ENCODE results near the gene C10orf62. TPM values are rescaled to one million over a fixed set of nuclear protein-coding genes. Genes with fewer than 3 reads are reported as not detected.

The C10orf62 gene
- total RNA-seq, 1 donor from 2014 or later, result 0.12 TPM

GRCh38 chr10:97607095-97607636 lies 17.6 kb downstream of the C10orf62 start:
- DNase-seq (ENCODE audit: low read depth), result no peak
- TF ChIP-seq CTCF (conservative IDR thresholded peaks at IDR 0.05; ENCODE audit: low read depth, low read length), result no peak
- no peak overlapping the region for H3K4me3 ChIP-seq (ENCODE audit: low read depth, low read length)

GRCh38 chr10:97608991-97609561 lies 19.6 kb downstream of the C10orf62 start:
- DNase-seq (ENCODE audit: low read depth), result no peak
- TF ChIP-seq CTCF (conservative IDR thresholded peaks at IDR 0.05; ENCODE audit: low read depth, low read length), result no peak
- no peak overlapping the region for H3K4me3 ChIP-seq (ENCODE audit: low read depth, low read length)

- no peak overlapping the region for H3K4me3 ChIP-seq (ENCODE audit: low read depth, low read length)
- no peak for DNase-seq (ENCODE audit: low read depth)
- no peak for TF ChIP-seq CTCF (conservative IDR thresholded peaks at IDR 0.05; ENCODE audit: low read depth, low read length)
Measured at GRCh38 chr10:97611473-97611872, 22.0 kb downstream of the C10orf62 start.

- DNase-seq (ENCODE audit: low read depth), result no peak
- TF ChIP-seq CTCF (conservative IDR thresholded peaks at IDR 0.05; ENCODE audit: low read depth, low read length), result peak; percentile 63
- no peak overlapping the region for H3K4me3 ChIP-seq (ENCODE audit: low read depth, low read length)
Measured at GRCh38 chr10:97612386-97612785, 22.9 kb downstream of the C10orf62 start.

GRCh38 chr10:97618285-97618684 lies 28.8 kb downstream of the C10orf62 start:
- no peak overlapping the region for H3K4me3 ChIP-seq (ENCODE audit: low read depth, low read length)
- TF ChIP-seq CTCF (conservative IDR thresholded peaks at IDR 0.05; ENCODE audit: low read depth, low read length), result no peak
- no peak for DNase-seq (ENCODE audit: low read depth)

GRCh38 chr10:97618733-97619132 lies 29.2 kb downstream of the C10orf62 start:
- no peak overlapping the region for H3K4me3 ChIP-seq (ENCODE audit: low read depth, low read length)
- DNase-seq (ENCODE audit: low read depth), result no peak
- no peak for TF ChIP-seq CTCF (conservative IDR thresholded peaks at IDR 0.05; ENCODE audit: low read depth, low read length)

- no peak overlapping the region for H3K4me3 ChIP-seq (ENCODE audit: low read depth, low read length)
- TF ChIP-seq CTCF (conservative IDR thresholded peaks at IDR 0.05; ENCODE audit: low read depth, low read length), result no peak
Measured at GRCh38 chr10:97623277-97623676, 33.8 kb downstream of the C10orf62 start.

More at GRCh38 chr10:97623277-97623676, 33.8 kb downstream of the C10orf62 start:
- no peak for DNase-seq (ENCODE audit: low read depth)

All from epithelial cell of proximal tubule (primary cell).